SK-N-SH (cell line): ENCODE data around the gene RBMS3. TPM values are rescaled to one million over a fixed set of nuclear protein-coding genes. Genes with fewer than 3 reads are reported as not detected.

Source experiments
- CTCF ChIA-PET: fragments of 300-600, 350-600 bp; formaldehyde crosslinking; extraction: SDS; loops from one replicate; lab custom pipeline; 2021; lab: Yijun Ruan, JAX
- POLR2A ChIA-PET: fragments of 350-600 bp; sonication (Branson Sonifier 250); formaldehyde crosslinking; extraction: SDS; loops from one replicate; lab custom pipeline; 2020; ENCODE audit warnings: antibody characterized with exemption, inconsistent platforms; lab: Yijun Ruan, JAX
- DNase-seq: peaks from one replicate; pipeline ENCODE4 v3.0.0; 2012
- H2AFZ ChIP-seq: fragments of 200-600 bp; sonication (generic); 2 replicates; pipeline ENCODE4 v1.8.1; 2016; ENCODE audit warnings: antibody characterized with exemption, mild to moderate bottlenecking, low read depth
- H3F3A ChIP-seq: fragments of 200-600 bp; sonication (generic); replicated peaks from 2 replicates; pipeline ENCODE3; 2016; ENCODE audit warnings: antibody characterized with exemption, mild to moderate bottlenecking; ENCODE audit not compliant: insufficient read depth
- H3K27ac ChIP-seq, 2 experiments: fragments of 200-500 bp in 1 of 2; fragments of 200-600 bp in 1 of 2; sonication (Bioruptor generic) in 1 of 2; sonication (generic), shearing (Covaris generic) in 1 of 2; 2 replicates each; pipeline versions ENCODE4 v1.5.1 to v1.6.1; 2014 to 2016; ENCODE audit warnings: low read depth in 2 of 2, inconsistent platforms in 1 of 2, low read length in 1 of 2, mild to moderate bottlenecking in 1 of 2, mixed read lengths in 1 of 2
- H3K27me3 ChIP-seq: fragments of 200-600 bp; sonication (generic), shearing (Covaris generic); 2 replicates; pipeline ENCODE4 v1.6.1; 2016; ENCODE audit warnings: mixed run types; ENCODE audit not compliant: insufficient read depth
- H3K36me3 ChIP-seq, 2 experiments: fragments of 200-500 bp in 1 of 2; fragments of 200-600 bp in 1 of 2; sonication (Bioruptor generic) in 1 of 2; sonication (generic) in 1 of 2; replicated peaks in 1 of 2; 2 replicates each; pipeline versions ENCODE3 to v1.5.1; 2014 to 2016; ENCODE audit warnings: low read length in 1 of 2, mild to moderate bottlenecking in 1 of 2; ENCODE audit not compliant: insufficient read depth in 2 of 2, control insufficient read depth in 1 of 2
- H3K4me1 ChIP-seq, 2 experiments: fragments of 200-500 bp in 1 of 2; fragments of 200-600 bp in 1 of 2; sonication (Bioruptor generic) in 1 of 2; sonication (generic), shearing (Covaris generic) in 1 of 2; 2 replicates each; pipeline versions ENCODE4 v1.5.1 to v1.6.1; 2014 to 2016; ENCODE audit warnings: low read depth in 1 of 2, low read length in 1 of 2, mixed run types in 1 of 2; ENCODE audit not compliant: insufficient read depth in 2 of 2, control insufficient read depth in 1 of 2
- H3K4me2 ChIP-seq: fragments of 200-600 bp; sonication (generic), shearing (Covaris generic); 2 replicates; pipeline ENCODE4 v1.6.1; 2017; ENCODE audit warnings: mixed run types
- H3K4me3 ChIP-seq, 2 experiments: fragments of 200-500 bp in 1 of 2; fragments of 200-600 bp in 1 of 2; sonication (Bioruptor generic) in 1 of 2; sonication (generic), shearing (Covaris generic) in 1 of 2; 2 replicates each; pipeline versions ENCODE4 v1.5.1 to v1.8.1; 2014 to 2016; ENCODE audit warnings: low read depth in 2 of 2, inconsistent platforms in 1 of 2, low read length in 1 of 2, mild to moderate bottlenecking in 1 of 2, mixed read lengths in 1 of 2, moderate library complexity in 1 of 2
- H3K79me2 ChIP-seq: fragments of 200-600 bp; sonication (generic); 2 replicates; pipeline ENCODE4 v1.8.1; 2017; ENCODE audit warnings: mild to moderate bottlenecking; ENCODE audit not compliant: insufficient read depth
- H3K9ac ChIP-seq: fragments of 200-600 bp; sonication (generic); 2 replicates; pipeline ENCODE4 v1.6.1; 2017; ENCODE audit warnings: mixed run types
- H3K9me2 ChIP-seq: fragments of 200-600 bp; sonication (generic); 2 replicates; pipeline ENCODE4 v1.6.1; 2017; ENCODE audit warnings: mixed run types
- H3K9me3 ChIP-seq: fragments of 200-600 bp; sonication (generic); 2 replicates; pipeline ENCODE4 v1.6.1; 2017; ENCODE audit warnings: mixed run types, mild to moderate bottlenecking, moderate library complexity
- H4K20me1 ChIP-seq: fragments of 200-600 bp; sonication (generic); 2 replicates; pipeline ENCODE4 v1.6.1; 2017; ENCODE audit warnings: mild to moderate bottlenecking, mixed run types; ENCODE audit not compliant: insufficient read depth
- EP300 ChIP-seq, 2 experiments: IDR thresholded peaks; 2 replicates each; pipeline versions ENCODE4 v1.4.0 to v1.6.1; 2012; ENCODE audit warnings: borderline replicate concordance in 1 of 2, low read depth in 1 of 2, low read length in 1 of 2
- EZH2phosphoT487 ChIP-seq: fragments of 200-600 bp; sonication (generic); IDR thresholded peaks from 2 replicates; pipeline ENCODE4 v1.6.1; 2017; ENCODE audit warnings: low read depth, mixed run types, mild to moderate bottlenecking, antibody characterized with exemption, moderate library complexity, borderline replicate concordance
- FOSL2 ChIP-seq: IDR thresholded peaks from 2 replicates; pipeline ENCODE4 v1.4.0; 2012; ENCODE audit warnings: low read depth, mild to moderate bottlenecking, moderate library complexity, borderline replicate concordance
- FOXJ3 ChIP-seq: sonication (generic); formaldehyde crosslinking; IDR thresholded peaks from 2 replicates; pipeline ENCODE4 v1.5.1; 2020; ENCODE audit warnings: mild to moderate bottlenecking, missing genetic modification reagents
- FOXM1 ChIP-seq: IDR thresholded peaks from 2 replicates; pipeline ENCODE4 v1.4.0; 2012; ENCODE audit warnings: low read depth, mild to moderate bottlenecking
- JUND ChIP-seq: IDR thresholded peaks from 2 replicates; pipeline ENCODE4 v1.4.0; 2012
- MEF2A ChIP-seq: IDR thresholded peaks from 2 replicates; pipeline ENCODE4 v1.4.0; 2012; ENCODE audit warnings: low read depth, borderline replicate concordance
- NFIC ChIP-seq: IDR thresholded peaks from 2 replicates; pipeline ENCODE4 v1.4.0; 2012; ENCODE audit warnings: borderline replicate concordance
- NRF1 ChIP-seq: IDR thresholded peaks from 2 replicates; pipeline ENCODE4 v1.6.1; 2012; ENCODE audit warnings: low read depth, mild to moderate bottlenecking, low read length
- POLR2AphosphoS5 ChIP-seq: IDR thresholded peaks from 2 replicates; pipeline ENCODE4 v1.6.1; 2012; ENCODE audit warnings: low read depth, low read length
- RAD21 ChIP-seq: IDR thresholded peaks from 2 replicates; pipeline ENCODE4 v1.6.1; 2012; ENCODE audit warnings: mild to moderate bottlenecking, low read length
- RXRA ChIP-seq: IDR thresholded peaks from 2 replicates; pipeline ENCODE4 v1.4.0; 2012; ENCODE audit warnings: low read depth, mild to moderate bottlenecking, borderline replicate concordance
- SIN3A ChIP-seq: IDR thresholded peaks from 2 replicates; pipeline ENCODE4 v1.6.1; 2012; ENCODE audit warnings: low read depth, mild to moderate bottlenecking, low read length, moderate library complexity, borderline replicate concordance
- TAF1 ChIP-seq: IDR thresholded peaks from 2 replicates; pipeline ENCODE4 v1.6.1; 2012; ENCODE audit warnings: low read depth, mild to moderate bottlenecking, low read length, moderate library complexity, borderline replicate concordance
- TCF12 ChIP-seq: IDR thresholded peaks from 2 replicates; pipeline ENCODE4 v1.4.0; 2012
- TEAD4 ChIP-seq: IDR thresholded peaks from 2 replicates; pipeline ENCODE4 v1.4.0; 2012; ENCODE audit warnings: mild to moderate bottlenecking, borderline replicate concordance; ENCODE audit not compliant: insufficient read depth
- YY1 ChIP-seq: IDR thresholded peaks from 2 replicates; pipeline ENCODE4 v1.4.0; 2012; ENCODE audit warnings: low read depth, mild to moderate bottlenecking
- WGBS: methylation state at CpG from one replicate; pipeline ENCODE4 v1.1.6; 2017; ENCODE audit warnings: low lambda C conversion rate; 5-methylcytosine and 5-hydroxymethylcytosine counted together
- polyA plus RNA-seq, 3 experiments: library from polyadenylated mRNA; depleted of rRNA; stranded (reverse); fragments of >200 nt; gene quantifications; 2 replicates each; pipeline ENCODE4 v1.2.3, GENCODE V29; 2012
- TF ChIP-seq, protein P1 (sequence below): IDR thresholded peaks from 2 replicates; pipeline ENCODE4 v1.6.1; 2012; ENCODE audit warnings: mild to moderate bottlenecking, low read depth, low read length, moderate library complexity
- TF ChIP-seq, protein P2 (sequence below): IDR thresholded peaks from 2 replicates; pipeline ENCODE4; 2012
- TF ChIP-seq, protein P3 (sequence below): IDR thresholded peaks from 2 replicates; pipeline ENCODE4 v1.4.0; 2012; ENCODE audit warnings: low read depth, borderline replicate concordance
- TF ChIP-seq, protein P4 (sequence below): fragments of 150-350 bp; IDR thresholded peaks from 2 replicates; pipeline ENCODE4 v1.6.1; 2016; ENCODE audit warnings: mild to moderate bottlenecking, low read depth, low read length
- TF ChIP-seq, protein P5 (sequence below): IDR thresholded peaks from 2 replicates; pipeline ENCODE4 v1.4.0; 2012; ENCODE audit warnings: low read depth
- TF ChIP-seq, protein P6 (sequence below): fragments of 150-350 bp; IDR thresholded peaks from 2 replicates; pipeline ENCODE4 v1.6.1; 2017; ENCODE audit warnings: antibody characterized with exemption, low read length, low read depth, borderline replicate concordance
- TF ChIP-seq, protein P7 (sequence below): IDR thresholded peaks from 2 replicates; pipeline ENCODE4 v1.4.0; 2012; ENCODE audit warnings: low read depth, borderline replicate concordance

RBMS3 gene
- polyA plus RNA-seq, 1 of the 3 experiments (the other 2 are of a cell fraction), result 8.2 TPM

DNA sequence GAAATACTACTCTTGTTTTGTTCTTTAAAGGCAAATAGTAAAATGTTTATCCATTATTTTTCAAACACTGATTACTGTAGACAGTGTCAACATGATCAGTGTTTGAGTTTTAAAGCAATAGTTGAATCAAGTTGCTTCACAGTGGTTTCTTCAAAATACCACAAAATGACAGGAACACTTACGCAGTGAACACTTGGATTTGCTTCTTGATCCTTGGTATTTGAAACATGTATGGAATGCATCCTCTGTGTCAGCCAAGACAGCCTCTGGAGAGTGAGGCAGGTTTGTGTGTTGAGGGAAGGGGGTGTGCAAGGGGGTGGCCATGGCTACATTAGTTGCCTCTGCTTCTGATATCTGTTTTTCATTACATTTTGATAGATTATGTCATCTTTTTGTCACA lies 413.0 kb downstream of the RBMS3 start:
- no peaks in the 10 kb centered on the region for H3K27me3 ChIP-seq
- CTCF ChIA-PET, result no interaction called here
- TF ChIP-seq, protein P1, sequence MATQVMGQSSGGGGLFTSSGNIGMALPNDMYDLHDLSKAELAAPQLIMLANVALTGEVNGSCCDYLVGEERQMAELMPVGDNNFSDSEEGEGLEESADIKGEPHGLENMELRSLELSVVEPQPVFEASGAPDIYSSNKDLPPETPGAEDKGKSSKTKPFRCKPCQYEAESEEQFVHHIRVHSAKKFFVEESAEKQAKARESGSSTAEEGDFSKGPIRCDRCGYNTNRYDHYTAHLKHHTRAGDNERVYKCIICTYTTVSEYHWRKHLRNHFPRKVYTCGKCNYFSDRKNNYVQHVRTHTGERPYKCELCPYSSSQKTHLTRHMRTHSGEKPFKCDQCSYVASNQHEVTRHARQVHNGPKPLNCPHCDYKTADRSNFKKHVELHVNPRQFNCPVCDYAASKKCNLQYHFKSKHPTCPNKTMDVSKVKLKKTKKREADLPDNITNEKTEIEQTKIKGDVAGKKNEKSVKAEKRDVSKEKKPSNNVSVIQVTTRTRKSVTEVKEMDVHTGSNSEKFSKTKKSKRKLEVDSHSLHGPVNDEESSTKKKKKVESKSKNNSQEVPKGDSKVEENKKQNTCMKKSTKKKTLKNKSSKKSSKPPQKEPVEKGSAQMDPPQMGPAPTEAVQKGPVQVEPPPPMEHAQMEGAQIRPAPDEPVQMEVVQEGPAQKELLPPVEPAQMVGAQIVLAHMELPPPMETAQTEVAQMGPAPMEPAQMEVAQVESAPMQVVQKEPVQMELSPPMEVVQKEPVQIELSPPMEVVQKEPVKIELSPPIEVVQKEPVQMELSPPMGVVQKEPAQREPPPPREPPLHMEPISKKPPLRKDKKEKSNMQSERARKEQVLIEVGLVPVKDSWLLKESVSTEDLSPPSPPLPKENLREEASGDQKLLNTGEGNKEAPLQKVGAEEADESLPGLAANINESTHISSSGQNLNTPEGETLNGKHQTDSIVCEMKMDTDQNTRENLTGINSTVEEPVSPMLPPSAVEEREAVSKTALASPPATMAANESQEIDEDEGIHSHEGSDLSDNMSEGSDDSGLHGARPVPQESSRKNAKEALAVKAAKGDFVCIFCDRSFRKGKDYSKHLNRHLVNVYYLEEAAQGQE, result 0 out of 2 replicates have a peak, but pooled peaks have one; percentile 53
- TF ChIP-seq RAD21, result no peak
- TF ChIP-seq, protein P2, sequence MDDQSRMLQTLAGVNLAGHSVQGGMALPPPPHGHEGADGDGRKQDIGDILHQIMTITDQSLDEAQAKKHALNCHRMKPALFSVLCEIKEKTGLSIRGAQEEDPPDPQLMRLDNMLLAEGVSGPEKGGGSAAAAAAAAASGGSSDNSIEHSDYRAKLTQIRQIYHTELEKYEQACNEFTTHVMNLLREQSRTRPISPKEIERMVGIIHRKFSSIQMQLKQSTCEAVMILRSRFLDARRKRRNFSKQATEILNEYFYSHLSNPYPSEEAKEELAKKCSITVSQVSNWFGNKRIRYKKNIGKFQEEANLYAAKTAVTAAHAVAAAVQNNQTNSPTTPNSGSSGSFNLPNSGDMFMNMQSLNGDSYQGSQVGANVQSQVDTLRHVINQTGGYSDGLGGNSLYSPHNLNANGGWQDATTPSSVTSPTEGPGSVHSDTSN, result peak; percentile 97
- TF ChIP-seq, protein P3, sequence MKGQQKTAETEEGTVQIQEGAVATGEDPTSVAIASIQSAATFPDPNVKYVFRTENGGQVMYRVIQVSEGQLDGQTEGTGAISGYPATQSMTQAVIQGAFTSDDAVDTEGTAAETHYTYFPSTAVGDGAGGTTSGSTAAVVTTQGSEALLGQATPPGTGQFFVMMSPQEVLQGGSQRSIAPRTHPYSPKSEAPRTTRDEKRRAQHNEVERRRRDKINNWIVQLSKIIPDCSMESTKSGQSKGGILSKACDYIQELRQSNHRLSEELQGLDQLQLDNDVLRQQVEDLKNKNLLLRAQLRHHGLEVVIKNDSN, result no peak
- no peak for TF ChIP-seq EZH2phosphoT487
- TF ChIP-seq, protein P4, sequence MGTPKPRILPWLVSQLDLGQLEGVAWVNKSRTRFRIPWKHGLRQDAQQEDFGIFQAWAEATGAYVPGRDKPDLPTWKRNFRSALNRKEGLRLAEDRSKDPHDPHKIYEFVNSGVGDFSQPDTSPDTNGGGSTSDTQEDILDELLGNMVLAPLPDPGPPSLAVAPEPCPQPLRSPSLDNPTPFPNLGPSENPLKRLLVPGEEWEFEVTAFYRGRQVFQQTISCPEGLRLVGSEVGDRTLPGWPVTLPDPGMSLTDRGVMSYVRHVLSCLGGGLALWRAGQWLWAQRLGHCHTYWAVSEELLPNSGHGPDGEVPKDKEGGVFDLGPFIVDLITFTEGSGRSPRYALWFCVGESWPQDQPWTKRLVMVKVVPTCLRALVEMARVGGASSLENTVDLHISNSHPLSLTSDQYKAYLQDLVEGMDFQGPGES, result no peak
- peak; percentile 95 for TF ChIP-seq NFIC
- TF ChIP-seq, protein P5, sequence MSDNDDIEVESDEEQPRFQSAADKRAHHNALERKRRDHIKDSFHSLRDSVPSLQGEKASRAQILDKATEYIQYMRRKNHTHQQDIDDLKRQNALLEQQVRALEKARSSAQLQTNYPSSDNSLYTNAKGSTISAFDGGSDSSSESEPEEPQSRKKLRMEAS, result peak; percentile 64; the same call in 1 of the 2 replicates
- peak; percentile 52; the same call in 1 of the 2 replicates for TF ChIP-seq TAF1
- TF ChIP-seq JUND, result peak; percentile 91
- TF ChIP-seq FOXJ3 (CRISPR knock-in tag), result no peak
- TF ChIP-seq, protein P6, sequence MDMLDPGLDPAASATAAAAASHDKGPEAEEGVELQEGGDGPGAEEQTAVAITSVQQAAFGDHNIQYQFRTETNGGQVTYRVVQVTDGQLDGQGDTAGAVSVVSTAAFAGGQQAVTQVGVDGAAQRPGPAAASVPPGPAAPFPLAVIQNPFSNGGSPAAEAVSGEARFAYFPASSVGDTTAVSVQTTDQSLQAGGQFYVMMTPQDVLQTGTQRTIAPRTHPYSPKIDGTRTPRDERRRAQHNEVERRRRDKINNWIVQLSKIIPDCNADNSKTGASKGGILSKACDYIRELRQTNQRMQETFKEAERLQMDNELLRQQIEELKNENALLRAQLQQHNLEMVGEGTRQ, result no peak
- peak; percentile 85 for TF ChIP-seq FOSL2
- peak; percentile 89 for TF ChIP-seq SIN3A
- no peak for TF ChIP-seq NRF1
- TF ChIP-seq TCF12, result peak; percentile 99
- peak; percentile 100 for TF ChIP-seq TEAD4
- peak; percentile 66; the same call in 1 of the 2 replicates for TF ChIP-seq MEF2A
- TF ChIP-seq, protein P7, sequence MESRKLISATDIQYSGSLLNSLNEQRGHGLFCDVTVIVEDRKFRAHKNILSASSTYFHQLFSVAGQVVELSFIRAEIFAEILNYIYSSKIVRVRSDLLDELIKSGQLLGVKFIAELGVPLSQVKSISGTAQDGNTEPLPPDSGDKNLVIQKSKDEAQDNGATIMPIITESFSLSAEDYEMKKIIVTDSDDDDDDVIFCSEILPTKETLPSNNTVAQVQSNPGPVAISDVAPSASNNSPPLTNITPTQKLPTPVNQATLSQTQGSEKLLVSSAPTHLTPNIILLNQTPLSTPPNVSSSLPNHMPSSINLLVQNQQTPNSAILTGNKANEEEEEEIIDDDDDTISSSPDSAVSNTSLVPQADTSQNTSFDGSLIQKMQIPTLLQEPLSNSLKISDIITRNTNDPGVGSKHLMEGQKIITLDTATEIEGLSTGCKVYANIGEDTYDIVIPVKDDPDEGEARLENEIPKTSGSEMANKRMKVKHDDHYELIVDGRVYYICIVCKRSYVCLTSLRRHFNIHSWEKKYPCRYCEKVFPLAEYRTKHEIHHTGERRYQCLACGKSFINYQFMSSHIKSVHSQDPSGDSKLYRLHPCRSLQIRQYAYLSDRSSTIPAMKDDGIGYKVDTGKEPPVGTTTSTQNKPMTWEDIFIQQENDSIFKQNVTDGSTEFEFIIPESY, result peak; percentile 80; the same call in 1 of the 2 replicates
- peak; percentile 77; the same call in 1 of the 2 replicates for TF ChIP-seq FOXM1
- TF ChIP-seq POLR2AphosphoS5, result peak; percentile 92
- TF ChIP-seq YY1, result 0 out of 2 replicates have a peak, but pooled peaks have one; percentile 16
- TF ChIP-seq EP300 (IDR thresholded peaks at IDR 0.05; ENCODE audit: borderline replicate concordance in 1 of 2, low read depth in 1 of 2, low read length in 1 of 2), result peak; percentile 47 to 99
- peak; percentile 75 for TF ChIP-seq RXRA

More for the DNA sequence above, 413.0 kb downstream of the RBMS3 start:
- peaks cover 13 to 44% of the 10 kb centered on the region in 2 experiments for H3K4me1 ChIP-seq
- no peaks in the 10 kb centered on the region for H4K20me1 ChIP-seq
- H3K79me2 ChIP-seq, result peaks cover 26% of the 10 kb centered on the region; the same call in 1 of the 2 replicates
- peak overlapping the region; percentile 67 for H3K9ac ChIP-seq
- peak overlapping the region; percentile 85 to 94 for H3K27ac ChIP-seq
- POLR2A ChIA-PET, result no interaction called here
- H3K36me3 ChIP-seq, result peaks cover 14 to 20% of the 10 kb centered on the region in 2 experiments
- peak overlapping the region; percentile 56 for H3K4me2 ChIP-seq
- 8% methylated on average over 1 of the region's 1 CpG for WGBS
- peak; percentile 30 for DNase-seq
- H3F3A ChIP-seq, result peaks cover 40% of the 10 kb centered on the region
- H3K9me3 ChIP-seq, result no peaks in the 10 kb centered on the region
- H3K4me3 ChIP-seq, result peak overlapping the region in 1 of 2 experiments; percentile 22; a peak in 1 of 4 replicates
- H3K9me2 ChIP-seq, result no peaks in the 10 kb centered on the region
- H2AFZ ChIP-seq, result no peak overlapping the region
